Spleen (tissue), 7 donors: ENCODE data around the gene JAKMIP1.

Experiments used
- POLR2A ChIP-seq, 3 donors: fragments of 450-650 bp; IDR thresholded peaks; one replicate each; pipeline ENCODE4 v1.5.1; 2017; ENCODE audit warnings: antibody characterized with exemption in 3 of 3, mild to moderate bottlenecking in 1 of 3
- POLR2AphosphoS5 ChIP-seq, 3 donors: sonication (generic); formaldehyde crosslinking; IDR thresholded peaks; one replicate each; pipeline ENCODE4 v1.5.1; 2017; ENCODE audit warnings: antibody characterized with exemption in 3 of 3
- TF ChIP-seq, protein P1 (sequence below), 11 experiments: fragments of 200-600 bp in 7 of 11; fragments of 450-650 bp in 4 of 11; sonication (generic) in 4 of 11; IDR thresholded peaks in 8 of 11; conservative IDR thresholded peaks in 3 of 11; 1 replicate in 7 of 11; 2 replicates in 4 of 11; pipeline versions ENCODE4 v1.4.0 to v1.8.0; 2016 to 2021; ENCODE audit warnings: antibody characterized with exemption in 11 of 11, inconsistent platforms in 4 of 11, mild to moderate bottlenecking in 1 of 11
- donor health status: DM: no; HTN: no; CAD: no; lungs with moderate emphysema.
- donor health status: DM: no; HTN: no; CAD: no.
- donor health status: DM: no; HTN: no; CAD: no.

DNA sequence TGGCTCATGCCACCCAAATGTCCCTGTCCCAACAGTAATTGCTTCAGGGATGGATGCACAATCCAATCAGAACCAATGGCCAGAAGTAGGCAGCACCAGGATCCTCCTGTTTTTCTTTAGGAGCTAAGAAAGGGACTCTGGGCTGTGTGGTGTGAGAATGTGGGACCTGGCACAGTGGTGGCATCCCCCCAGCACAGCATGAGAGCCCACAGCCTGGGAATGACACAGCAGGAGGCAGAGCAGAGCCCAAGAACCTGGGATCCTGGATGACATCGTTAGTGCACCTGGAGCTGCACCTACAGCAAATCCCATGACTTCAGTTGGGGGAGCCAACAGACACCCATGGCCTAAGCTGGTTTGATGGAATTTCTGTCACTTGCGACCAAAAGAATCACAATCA lies 111.4 kb downstream of the JAKMIP1 start:
- TF ChIP-seq, protein P1, sequence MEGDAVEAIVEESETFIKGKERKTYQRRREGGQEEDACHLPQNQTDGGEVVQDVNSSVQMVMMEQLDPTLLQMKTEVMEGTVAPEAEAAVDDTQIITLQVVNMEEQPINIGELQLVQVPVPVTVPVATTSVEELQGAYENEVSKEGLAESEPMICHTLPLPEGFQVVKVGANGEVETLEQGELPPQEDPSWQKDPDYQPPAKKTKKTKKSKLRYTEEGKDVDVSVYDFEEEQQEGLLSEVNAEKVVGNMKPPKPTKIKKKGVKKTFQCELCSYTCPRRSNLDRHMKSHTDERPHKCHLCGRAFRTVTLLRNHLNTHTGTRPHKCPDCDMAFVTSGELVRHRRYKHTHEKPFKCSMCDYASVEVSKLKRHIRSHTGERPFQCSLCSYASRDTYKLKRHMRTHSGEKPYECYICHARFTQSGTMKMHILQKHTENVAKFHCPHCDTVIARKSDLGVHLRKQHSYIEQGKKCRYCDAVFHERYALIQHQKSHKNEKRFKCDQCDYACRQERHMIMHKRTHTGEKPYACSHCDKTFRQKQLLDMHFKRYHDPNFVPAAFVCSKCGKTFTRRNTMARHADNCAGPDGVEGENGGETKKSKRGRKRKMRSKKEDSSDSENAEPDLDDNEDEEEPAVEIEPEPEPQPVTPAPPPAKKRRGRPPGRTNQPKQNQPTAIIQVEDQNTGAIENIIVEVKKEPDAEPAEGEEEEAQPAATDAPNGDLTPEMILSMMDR (IDR thresholded peaks at IDR 0.05 in 8 of 11, conservative IDR thresholded peaks at IDR 0.05 in 3 of 11) = no peak
- no peak for TF ChIP-seq POLR2A (IDR thresholded peaks at IDR 0.05)
- TF ChIP-seq POLR2AphosphoS5 (IDR thresholded peaks at IDR 0.05) = no peak
